Mammary epithelial cell (primary cell): ENCODE measurements around the gene TNRC6A.

Source experiments
- CTCF ChIP-seq, 2 donors: IDR thresholded peaks in 1 of 2; conservative IDR thresholded peaks in 1 of 2; 2 replicates each; pipeline ENCODE4 v1.5.1; 2011 to 2012; ENCODE audit warnings: inconsistent platforms in 2 of 2, low read length in 2 of 2, mild to moderate bottlenecking in 2 of 2, control low read depth in 1 of 2, low read depth in 1 of 2; ENCODE audit not compliant: insufficient read depth in 1 of 2; ENCODE audit errors: extremely low read depth in 1 of 2
- EZH2 ChIP-seq: IDR thresholded peaks from 2 replicates; pipeline ENCODE4 v1.6.1; 2012; ENCODE audit warnings: low read length, inconsistent platforms, borderline replicate concordance

- no peak for TF ChIP-seq CTCF (conservative IDR thresholded peaks at IDR 0.05 in 1 of 2, IDR thresholded peaks at IDR 0.05 in 1 of 2; ENCODE audit: extremely low read depth in 1 of 2, insufficient read depth in 1 of 2, low read depth in 1 of 2, low read length in 2 of 2)
- TF ChIP-seq EZH2 = no peak
Observed at GRCh38 chr16:24836836-24837235, 107.4 kb downstream of the TNRC6A start.
